ENCODE results near the gene MROH2B.

MROH2B gene

GRCh38 chr5:40962207-40962955 lies 108.8 kb downstream of the MROH2B start:
- DNase-seq = no peak

GRCh38 chr5:40960037-40960436 lies 111.1 kb downstream of the MROH2B start:
- no peak for DNase-seq

GRCh38 chr5:40958811-40959210 lies 112.3 kb downstream of the MROH2B start:
- no peak for DNase-seq

GRCh38 chr5:40957048-40957447 lies 114.1 kb downstream of the MROH2B start:
- DNase-seq = no peak

GRCh38 chr5:40955313-40955712 lies 115.8 kb downstream of the MROH2B start:
- DNase-seq = no peak

Data from fibroblast of skin of right quadriceps (primary cell).